ENCODE results near the gene CCM2L. TPM values are rescaled to one million over a fixed set of nuclear protein-coding genes. Genes with fewer than 3 reads are reported as not detected.
A peak's percentile ranks its signal among the peaks of the same experiment; 100 is the strongest.

The CCM2L gene
- polyA plus RNA-seq, 3 donors: not detected

GRCh38 chr20:32078322-32078721, 68.1 kb downstream of the CCM2L start:
- Histone ChIP-seq H3K4me2 (replicated peaks; ENCODE audit: extremely low read depth, low read length, poor library complexity, severe bottlenecking) (no peak overlapping the region), H3K9me3 (replicated peaks in 1 of 2; ENCODE audit: control insufficient read depth in 1 of 2, insufficient read depth in 1 of 2, low read length in 2 of 2) (no peaks in the 10 kb centered on the region), H3K4me1 (ENCODE audit: control insufficient read depth in 1 of 2, insufficient read depth in 2 of 2, low read length in 2 of 2) (peaks cover 48 to 70% of the 10 kb centered on the region in 2 donors), H3K79me2 (ENCODE audit: insufficient read depth, low read length) (peaks cover 39% of the 10 kb centered on the region), H3K4me3 (replicated peaks in 1 of 3; ENCODE audit: low read depth in 2 of 3, low read length in 3 of 3) (no peak overlapping the region), H3K9ac (ENCODE audit: insufficient read depth, low read length, poor library complexity, severe bottlenecking) (no peak overlapping the region), H4K20me1 (ENCODE audit: insufficient read depth, low read length) (peaks cover 93% of the 10 kb centered on the region), H3K36me3 (replicated peaks in 1 of 2; ENCODE audit: control insufficient read depth in 1 of 2, insufficient read depth in 2 of 2, low read length in 2 of 2) (peaks cover 91 to 100% of the 10 kb centered on the region in 2 donors), H2AFZ (ENCODE audit: insufficient read depth, low read depth, low read length, poor library complexity, severe bottlenecking) (no peak overlapping the region), H3K27ac (ENCODE audit: low read depth in 1 of 2, low read length in 2 of 2) (peak overlapping the region in 1 of 2 donors; percentile 72), H3K27me3 (ENCODE audit: control insufficient read depth in 2 of 2, insufficient read depth in 2 of 2, low read length in 2 of 2) (no peaks in the 10 kb centered on the region)
- no peak overlapping the region for H3K4me3 Mint-ChIP-seq
- no peak for TF ChIP-seq CTCF (IDR thresholded peaks at IDR 0.05)
- H3K36me3 Mint-ChIP-seq: peaks cover 94 to 100% of the 10 kb centered on the region in 2 donors
- H3K9me3 Mint-ChIP-seq: no peaks in the 10 kb centered on the region
- 80% methylated on average over 3 of the region's 5 CpGs for WGBS (ENCODE audit: insufficient coverage)
- peak overlapping the region; percentile 77 to 90 (median 83) for H3K27ac Mint-ChIP-seq
- peak in 1 of 3 donors; percentile 45 for DNase-seq
- intact Hi-C loops (cut with micrococcal nuclease): no loop called here
- H3K27me3 Mint-ChIP-seq (ENCODE audit: low read depth in 3 of 3): peaks cover 0 to 2% (median 0%) of the 10 kb centered on the region in 3 donors
- peaks cover 56% of the 10 kb centered on the region for H3K4me1 Mint-ChIP-seq

GRCh38 chr20:32078791-32079190, 68.6 kb downstream of the CCM2L start:
- intact Hi-C loops (cut with micrococcal nuclease): no loop called here
- Mint-ChIP-seq H3K36me3 (peaks cover 94 to 100% of the 10 kb centered on the region in 2 donors), H3K4me3 (peak overlapping the region in 1 of 2 donors; percentile 42), H3K27ac (peak overlapping the region; percentile 49 to 90 (median 82)), H3K27me3 (ENCODE audit: low read depth in 3 of 3) (peaks cover 0 to 2% (median 0%) of the 10 kb centered on the region in 3 donors), H3K9me3 (no peaks in the 10 kb centered on the region), H3K4me1 (peaks cover 56% of the 10 kb centered on the region)
- TF ChIP-seq CTCF (IDR thresholded peaks at IDR 0.05): no peak
- Histone ChIP-seq H3K36me3 (replicated peaks in 1 of 2; ENCODE audit: control insufficient read depth in 1 of 2, insufficient read depth in 2 of 2, low read length in 2 of 2) (peaks cover 91 to 100% of the 10 kb centered on the region in 2 donors), H3K27ac (ENCODE audit: low read depth in 1 of 2, low read length in 2 of 2) (peak overlapping the region; percentile 26 to 72), H3K4me1 (ENCODE audit: control insufficient read depth in 1 of 2, insufficient read depth in 2 of 2, low read length in 2 of 2) (peaks cover 48 to 70% of the 10 kb centered on the region in 2 donors), H2AFZ (ENCODE audit: insufficient read depth, low read depth, low read length, poor library complexity, severe bottlenecking) (no peak overlapping the region), H3K4me3 (replicated peaks in 1 of 3; ENCODE audit: low read depth in 2 of 3, low read length in 3 of 3) (no peak overlapping the region), H3K4me2 (replicated peaks; ENCODE audit: extremely low read depth, low read length, poor library complexity, severe bottlenecking) (no peak overlapping the region), H3K9me3 (replicated peaks in 1 of 2; ENCODE audit: control insufficient read depth in 1 of 2, insufficient read depth in 1 of 2, low read length in 2 of 2) (no peaks in the 10 kb centered on the region), H3K9ac (ENCODE audit: insufficient read depth, low read length, poor library complexity, severe bottlenecking) (no peak overlapping the region), H3K79me2 (ENCODE audit: insufficient read depth, low read length) (peaks cover 39% of the 10 kb centered on the region), H4K20me1 (ENCODE audit: insufficient read depth, low read length) (peaks cover 93% of the 10 kb centered on the region), H3K27me3 (ENCODE audit: control insufficient read depth in 2 of 2, insufficient read depth in 2 of 2, low read length in 2 of 2) (no peaks in the 10 kb centered on the region)
- peak in 2 of 3 donors; percentile 36 to 42 for DNase-seq

Measured in CD14-positive monocyte (primary cell).